NCI-H748 treated with DMSO at 0.1 percent for 48 hours (cell line): Measurements from ENCODE around the gene GRK2.
"Not testable (repeated sequence)": the region's sequence is repeated elsewhere in the genome, so short reads cannot be mapped to it uniquely, and the experiment has no call there.

Experiments used
- DNase-seq: peaks from one replicate; lab custom pipeline; 2025; lab: John Stamatoyannopoulos, UW

The GRK2 gene

GRCh38 chr11:67312187-67313021 lies 46.1 kb downstream of the GRK2 start:
- no peak for DNase-seq

DNA sequence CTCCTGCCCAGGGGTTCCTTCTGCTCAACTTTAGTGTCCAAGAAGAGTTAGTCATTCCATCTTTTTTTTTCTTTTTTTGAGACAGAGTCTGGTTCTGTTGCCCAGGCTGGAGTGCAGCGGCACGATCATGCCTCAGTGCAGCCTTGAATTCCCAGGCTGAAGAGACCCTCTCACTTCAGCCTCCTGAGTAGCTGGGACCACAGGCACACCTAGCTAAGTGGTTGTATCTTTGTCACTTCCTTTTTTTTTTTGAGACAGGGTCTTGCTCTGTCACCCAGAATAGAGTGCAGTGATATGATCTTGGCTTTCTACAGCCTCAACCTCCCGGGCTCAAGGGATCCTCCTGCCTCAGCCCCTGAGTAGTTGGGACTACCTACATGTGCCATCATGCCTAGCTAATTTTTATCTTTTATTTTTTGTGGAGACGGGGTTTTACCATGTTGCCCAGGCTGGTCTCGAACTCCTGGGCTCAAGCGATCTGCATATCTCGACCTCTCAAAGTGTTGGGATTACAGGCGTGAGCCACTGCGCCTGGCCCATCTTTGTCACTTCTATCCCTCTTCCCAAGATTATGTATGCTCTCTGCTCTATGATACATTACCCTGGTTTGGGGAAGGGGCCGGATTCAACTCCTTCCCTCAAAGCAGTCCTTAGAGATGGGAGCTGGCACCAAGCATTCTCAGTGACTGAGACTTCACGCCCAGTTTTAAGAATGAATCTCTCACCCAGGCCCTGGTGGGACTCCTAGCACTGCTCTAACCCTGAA lies 47.0 kb downstream of the GRK2 start:
- no peak for DNase-seq

DNA sequence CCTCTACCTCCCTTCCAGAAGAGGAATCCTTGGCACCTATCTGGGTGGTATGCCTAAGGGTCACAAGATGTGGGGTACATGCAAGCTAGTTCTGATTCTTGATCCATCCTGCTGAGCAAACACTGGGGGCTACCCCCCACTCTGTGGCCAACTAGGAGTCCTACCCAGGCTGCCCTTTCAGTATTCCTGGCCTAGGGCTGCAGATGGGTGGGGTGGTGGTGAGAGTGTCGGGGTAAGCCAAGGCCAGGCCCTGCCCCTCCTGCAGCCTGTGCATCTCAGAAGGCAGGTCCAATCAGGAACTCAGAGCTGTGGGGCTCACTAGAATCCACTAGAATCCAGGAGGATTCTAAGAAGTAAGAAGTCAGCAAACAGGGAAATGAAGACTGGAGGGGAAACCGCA lies 47.9 kb downstream of the GRK2 start:
- no peak for DNase-seq

GRCh38 chr11:67315325-67315909 lies 49.1 kb downstream of the GRK2 start:
- no peak for DNase-seq

- DNase-seq: no peak
Observed at GRCh38 chr11:67316882-67317204, 50.6 kb downstream of the GRK2 start.

DNA sequence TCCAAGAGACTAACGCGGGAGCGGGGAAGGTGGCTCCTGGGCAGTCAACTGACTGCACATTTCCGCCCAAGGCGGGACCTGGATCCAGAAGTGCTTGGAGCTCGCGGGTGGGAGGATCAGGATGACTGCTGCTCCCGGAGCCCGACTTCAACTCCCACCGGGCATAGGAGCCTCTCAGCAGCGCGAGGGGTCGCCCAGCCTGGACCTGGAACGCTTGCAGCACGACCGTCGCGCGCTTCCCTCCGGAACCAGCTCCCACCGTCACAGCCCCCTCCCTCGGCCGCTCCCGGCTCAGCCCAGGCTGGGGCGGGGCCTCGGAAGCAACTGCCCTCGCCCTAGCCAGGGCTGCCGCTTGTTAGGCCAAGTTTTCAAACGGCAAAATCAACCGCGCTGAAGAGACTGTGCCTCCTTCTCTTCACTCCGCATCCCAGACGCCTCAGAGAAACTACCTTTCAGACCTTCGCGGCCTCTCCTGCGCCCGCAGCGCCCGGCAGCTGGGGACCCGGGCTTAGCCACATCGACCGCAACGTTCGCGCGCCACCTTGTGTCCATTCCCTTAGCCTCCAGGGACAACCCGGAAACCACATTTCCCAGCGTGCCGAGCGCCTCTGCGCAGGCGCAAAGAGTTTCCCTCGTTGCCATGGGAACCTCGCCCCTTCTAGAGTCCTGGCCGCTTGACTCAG lies 51.1 kb downstream of the GRK2 start:
- DNase-seq: peak; percentile 96

DNA sequence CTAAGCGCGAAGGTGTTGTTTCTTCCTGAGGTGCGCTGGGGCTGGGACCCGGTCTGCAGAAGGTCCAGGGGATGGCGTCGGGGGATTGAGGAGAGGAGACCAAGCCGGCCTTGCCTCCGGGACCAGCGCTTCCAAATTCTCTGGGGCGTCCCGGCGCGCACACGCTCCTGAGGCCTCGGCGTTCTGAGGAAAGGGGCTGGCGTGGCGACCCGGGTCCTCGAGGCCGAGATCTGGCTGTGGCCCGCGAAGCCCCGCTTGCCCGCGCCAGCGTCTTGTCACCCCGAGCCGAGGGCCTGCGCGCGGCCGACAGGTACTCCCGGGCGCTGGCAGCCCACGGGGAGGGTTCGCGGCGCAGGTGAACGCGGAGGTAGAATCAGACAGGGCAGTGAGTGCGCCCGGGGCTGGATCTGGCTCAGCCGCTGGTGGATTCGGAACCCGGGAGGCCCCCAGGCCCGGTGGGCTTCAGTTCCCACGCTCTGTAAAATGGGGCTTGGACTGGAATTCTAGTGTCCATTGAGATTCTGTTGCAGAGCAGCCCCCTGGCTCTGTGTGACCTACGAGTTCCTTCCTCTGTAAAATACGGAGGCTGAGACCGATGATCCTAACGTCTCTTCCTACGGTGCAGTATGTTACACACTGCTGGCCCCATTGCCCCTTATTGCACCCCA lies 51.7 kb downstream of the GRK2 start:
- DNase-seq: no peak

DNA sequence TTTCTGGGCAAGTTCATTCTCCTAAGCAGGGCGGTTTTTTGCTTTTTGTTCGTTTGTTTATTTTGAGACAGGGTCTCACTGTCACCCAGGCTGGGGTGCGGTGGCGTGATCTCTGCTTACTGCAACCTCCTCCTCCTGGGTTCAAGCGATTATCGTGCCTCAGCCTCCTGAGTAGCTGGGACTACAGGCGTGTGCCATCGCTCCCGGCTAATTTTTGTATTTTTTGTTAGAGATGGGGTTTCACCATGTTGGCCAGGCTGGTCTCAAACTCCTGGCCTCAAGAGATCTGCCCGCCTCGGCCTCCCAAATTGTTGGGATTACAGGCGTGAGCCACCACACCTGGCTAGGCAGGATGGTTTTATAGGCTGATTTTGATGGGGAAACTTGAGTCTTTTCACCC lies 52.6 kb downstream of the GRK2 start:
- not testable (repeated sequence) for DNase-seq

- no peak for DNase-seq
Observed at GRCh38 chr11:67320011-67320410, 53.7 kb downstream of the GRK2 start.

DNA sequence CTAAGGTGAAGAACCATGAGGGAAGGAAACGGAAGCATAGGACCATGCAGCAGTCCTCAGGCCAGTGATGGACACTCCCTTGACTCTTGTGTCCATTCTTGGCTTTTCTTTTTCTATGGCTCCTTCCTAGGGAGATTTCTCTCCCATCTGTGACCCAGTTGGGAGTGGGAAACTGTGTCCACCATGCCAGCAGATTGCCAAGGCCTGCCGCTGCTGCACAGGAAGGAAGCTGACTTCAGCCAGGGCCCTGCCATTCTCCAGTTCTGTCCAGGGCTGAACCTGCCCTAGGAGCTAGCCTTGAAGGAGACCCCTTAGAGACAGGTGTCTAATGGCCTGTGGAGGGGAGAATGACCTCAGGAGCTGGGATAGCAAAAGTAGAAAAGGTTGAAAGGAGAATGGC lies 54.4 kb downstream of the GRK2 start:
- DNase-seq: no peak

GRCh38 chr11:67321313-67321871 lies 55.1 kb downstream of the GRK2 start:
- no peak for DNase-seq

DNA sequence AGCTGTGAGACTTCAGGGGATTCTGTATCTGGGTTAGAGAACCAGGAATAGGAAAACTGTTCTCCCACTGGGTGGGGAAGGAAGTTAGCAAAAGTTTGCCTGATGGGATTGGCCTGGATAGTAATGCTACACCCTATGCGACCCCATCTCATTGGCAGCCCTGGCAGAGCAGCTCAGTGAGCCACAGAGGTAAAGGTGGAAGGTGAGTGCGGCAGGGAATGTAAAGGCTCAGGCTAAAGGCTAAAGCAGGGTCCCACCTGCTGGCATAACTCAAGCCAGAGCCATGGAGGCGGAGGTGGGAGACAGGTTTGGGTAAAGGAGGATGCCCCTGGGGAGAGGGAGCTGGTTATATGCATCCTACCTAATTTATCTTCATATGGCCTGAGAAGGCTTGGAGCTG lies 55.8 kb downstream of the GRK2 start:
- no peak for DNase-seq

GRCh38 chr11:67323526-67323925 lies 57.3 kb downstream of the GRK2 start:
- DNase-seq: no peak

GRCh38 chr11:67332081-67332691 lies 65.9 kb downstream of the GRK2 start:
- DNase-seq: no peak
